ENCODE results near the gene KATNB1. TPM values are rescaled to one million over a fixed set of nuclear protein-coding genes. Genes with fewer than 3 reads are reported as not detected.
A peak's percentile ranks its signal among the peaks of the same experiment; 100 is the strongest.

Gene KATNB1
- total and polyA plus RNA-seq, 10 donors, result 10.6 to 23.1 (median 17.0) TPM

DNA sequence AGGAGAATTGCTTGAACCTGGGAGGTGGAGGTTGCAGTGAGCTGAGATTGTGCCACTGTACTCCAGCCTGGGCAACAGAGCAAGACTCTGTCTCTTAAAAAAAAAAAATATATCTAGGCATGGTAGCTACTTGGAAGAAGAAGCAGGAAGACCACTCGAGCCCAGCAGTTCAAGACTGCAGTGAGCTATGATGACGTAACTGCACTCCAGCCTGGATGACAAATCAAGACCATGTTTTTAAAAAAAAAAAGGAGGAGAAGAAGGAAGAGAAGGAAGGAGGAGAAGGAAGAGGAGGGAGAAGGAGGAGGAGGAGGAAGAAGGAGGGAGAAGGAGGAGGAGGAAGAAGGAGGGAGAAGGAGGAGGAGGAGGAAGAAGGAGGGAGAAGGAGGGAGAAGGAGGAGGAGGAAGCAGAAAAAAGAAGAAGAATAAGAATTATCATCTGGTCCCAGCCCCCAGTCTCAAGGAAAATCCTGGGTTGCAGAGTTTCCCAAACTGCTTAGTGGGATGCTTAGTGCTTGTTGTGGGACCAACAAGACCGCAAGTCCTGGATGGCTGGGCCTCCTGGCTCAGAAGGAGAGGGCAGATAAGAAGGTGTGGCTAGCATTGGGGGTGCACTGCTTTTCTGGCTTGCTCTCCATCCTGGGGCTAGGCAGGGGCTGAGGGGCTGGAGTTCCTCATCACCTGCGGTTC lies 44.6 kb upstream of the KATNB1 start:
- intact Hi-C loops (cut with DNase I; ENCODE audit: low total_unique reads), result no loop called here
- Histone ChIP-seq H3K36me3 (peaks cover 0 to 19% (median 0%) of the 10 kb centered on the region in 6 donors), H3K27me3 (replicated peaks in 1 of 7) (no peaks in the 10 kb centered on the region), H3K27ac (peak overlapping the region in 6 of 8 donors; percentile 43 to 89 (median 80)), H3K4me1 (peaks cover 0 to 77% (median 29%) of the 10 kb centered on the region in 6 donors), H3K4me3 (peak overlapping the region in 1 of 8 donors; percentile 45), H3K9me3 (no peaks in the 10 kb centered on the region)
- whole genome bisulfite sequencing, 5 donors, result 43 to 66% (median 52%) methylated on average over 4 of the region's 4 CpGs
- TF ChIP-seq, protein P1, sequence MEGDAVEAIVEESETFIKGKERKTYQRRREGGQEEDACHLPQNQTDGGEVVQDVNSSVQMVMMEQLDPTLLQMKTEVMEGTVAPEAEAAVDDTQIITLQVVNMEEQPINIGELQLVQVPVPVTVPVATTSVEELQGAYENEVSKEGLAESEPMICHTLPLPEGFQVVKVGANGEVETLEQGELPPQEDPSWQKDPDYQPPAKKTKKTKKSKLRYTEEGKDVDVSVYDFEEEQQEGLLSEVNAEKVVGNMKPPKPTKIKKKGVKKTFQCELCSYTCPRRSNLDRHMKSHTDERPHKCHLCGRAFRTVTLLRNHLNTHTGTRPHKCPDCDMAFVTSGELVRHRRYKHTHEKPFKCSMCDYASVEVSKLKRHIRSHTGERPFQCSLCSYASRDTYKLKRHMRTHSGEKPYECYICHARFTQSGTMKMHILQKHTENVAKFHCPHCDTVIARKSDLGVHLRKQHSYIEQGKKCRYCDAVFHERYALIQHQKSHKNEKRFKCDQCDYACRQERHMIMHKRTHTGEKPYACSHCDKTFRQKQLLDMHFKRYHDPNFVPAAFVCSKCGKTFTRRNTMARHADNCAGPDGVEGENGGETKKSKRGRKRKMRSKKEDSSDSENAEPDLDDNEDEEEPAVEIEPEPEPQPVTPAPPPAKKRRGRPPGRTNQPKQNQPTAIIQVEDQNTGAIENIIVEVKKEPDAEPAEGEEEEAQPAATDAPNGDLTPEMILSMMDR (IDR thresholded peaks at IDR 0.05 in 8 of 11, conservative IDR thresholded peaks at IDR 0.05 in 3 of 11), result no peak
- TF ChIP-seq POLR2A (IDR thresholded peaks at IDR 0.05), result no peak
- TF ChIP-seq POLR2AphosphoS5 (IDR thresholded peaks at IDR 0.05), result no peak
- peak; percentile 71 for DNase-seq

DNA sequence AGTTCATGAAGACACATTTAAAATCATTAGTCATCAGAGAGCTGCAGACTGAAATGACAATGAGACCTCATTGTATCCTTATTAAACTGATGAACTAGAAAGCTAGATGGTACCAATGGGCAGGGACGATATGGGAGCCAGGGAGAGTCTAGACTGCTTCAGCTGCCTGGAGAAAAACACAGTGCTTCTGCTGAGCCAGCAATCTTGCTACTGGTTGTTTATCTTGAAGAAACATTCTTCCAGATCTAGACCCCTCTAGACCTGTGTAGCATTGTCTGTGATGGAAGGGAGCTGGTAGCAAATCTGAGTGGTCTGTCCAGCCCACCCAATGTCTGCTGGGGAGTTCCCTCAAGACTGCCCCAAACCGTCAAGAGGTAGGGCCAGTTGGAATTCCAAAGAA lies 42.9 kb upstream of the KATNB1 start:
- Histone ChIP-seq H3K4me1 (peaks cover 0 to 62% (median 29%) of the 10 kb centered on the region in 6 donors), H3K27ac (no peak overlapping the region), H3K4me3 (no peak overlapping the region), H3K9me3 (no peaks in the 10 kb centered on the region), H3K27me3 (replicated peaks in 1 of 7) (no peaks in the 10 kb centered on the region), H3K36me3 (peaks cover 0 to 10% (median 0%) of the 10 kb centered on the region in 6 donors)
- intact Hi-C loops (cut with DNase I; ENCODE audit: low total_unique reads), result no loop called here
- 59 to 85% (median 72%) methylated on average over 2 of the region's 2 CpGs for WGBS, 5 donors
- no peak for DNase-seq
- TF ChIP-seq POLR2AphosphoS5 (IDR thresholded peaks at IDR 0.05) (no peak), POLR2A (IDR thresholded peaks at IDR 0.05) (no peak)
- TF ChIP-seq, protein P1 (IDR thresholded peaks at IDR 0.05 in 8 of 11, conservative IDR thresholded peaks at IDR 0.05 in 3 of 11), result no peak

DNA sequence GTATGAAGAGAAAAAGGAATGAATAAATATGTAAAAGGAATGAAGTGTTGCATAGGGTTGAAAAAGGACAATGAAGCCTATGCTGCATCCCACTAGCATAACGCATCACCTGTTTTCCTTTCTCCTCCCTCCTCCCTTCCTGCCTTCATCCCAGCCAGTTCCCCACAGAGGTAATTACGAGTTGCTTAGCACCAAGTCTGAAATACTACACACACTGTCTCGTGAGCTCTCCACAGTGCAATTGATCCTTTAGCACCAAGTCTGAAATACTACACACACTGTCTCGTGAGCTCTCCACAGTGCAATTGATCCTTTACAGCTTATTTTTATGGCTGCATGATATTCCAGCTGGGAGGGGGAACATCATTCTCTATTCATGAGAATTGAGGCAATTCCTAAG lies 42.0 kb upstream of the KATNB1 start:
- TF ChIP-seq POLR2A (IDR thresholded peaks at IDR 0.05) (no peak), POLR2AphosphoS5 (IDR thresholded peaks at IDR 0.05) (no peak)
- TF ChIP-seq, protein P1 (IDR thresholded peaks at IDR 0.05 in 8 of 11, conservative IDR thresholded peaks at IDR 0.05 in 3 of 11), result no peak
- no peaks in the 10 kb centered on the region for H3K9me3 ChIP-seq
- H3K36me3 ChIP-seq, result peaks cover 0 to 6% (median 0%) of the 10 kb centered on the region in 6 donors
- no peaks in the 10 kb centered on the region for H3K27me3 ChIP-seq (replicated peaks in 1 of 7)
- 67 to 86% (median 74%) methylated on average over 4 of the region's 4 CpGs for WGBS, 5 donors
- peaks cover 0 to 52% (median 29%) of the 10 kb centered on the region in 6 donors for H3K4me1 ChIP-seq
- H3K4me3 ChIP-seq, result no peak overlapping the region
- DNase-seq, result no peak
- intact Hi-C loops (cut with DNase I; ENCODE audit: low total_unique reads), result no loop called here
- peak overlapping the region in 2 of 8 donors; percentile 76 to 83 for H3K27ac ChIP-seq

DNA sequence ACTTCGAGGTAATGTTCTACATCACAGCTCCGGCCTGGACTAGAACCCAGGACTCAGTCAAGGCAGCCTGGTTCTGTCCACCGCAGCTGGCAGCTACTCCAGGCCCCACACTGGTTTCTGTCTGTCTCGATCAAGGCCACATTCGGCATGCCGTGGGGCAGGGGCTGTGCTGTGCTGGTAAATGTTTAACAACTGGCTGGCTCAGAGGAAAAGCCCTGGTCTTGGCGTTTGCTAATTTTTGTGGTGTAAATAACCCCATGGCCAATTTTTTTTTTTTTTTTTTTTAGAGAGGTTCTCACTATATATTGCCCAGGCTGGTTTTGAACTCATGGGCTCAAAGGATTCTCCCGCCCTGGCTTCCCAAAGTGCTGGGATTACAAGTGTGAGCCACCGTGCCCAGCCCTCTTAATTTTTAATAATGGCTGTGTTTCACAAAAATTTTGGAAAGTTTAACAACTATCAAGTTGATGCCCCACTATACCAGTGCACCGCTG lies 41.3 kb upstream of the KATNB1 start:
- no peak for DNase-seq
- intact Hi-C loops (cut with DNase I; ENCODE audit: low total_unique reads), result no loop called here
- H3K27me3 ChIP-seq (replicated peaks in 1 of 7), result no peaks in the 10 kb centered on the region
- WGBS, 5 donors, result 61 to 70% (median 65%) methylated on average over 10 of the region's 10 CpGs
- TF ChIP-seq POLR2A (IDR thresholded peaks at IDR 0.05) (no peak), POLR2AphosphoS5 (IDR thresholded peaks at IDR 0.05) (no peak)
- TF ChIP-seq, protein P1 (IDR thresholded peaks at IDR 0.05 in 8 of 11, conservative IDR thresholded peaks at IDR 0.05 in 3 of 11), result no peak
- H3K4me1 ChIP-seq, result peaks cover 0 to 45% (median 27%) of the 10 kb centered on the region in 6 donors
- peak overlapping the region in 3 of 8 donors; percentile 29 to 66 (median 38) for H3K4me3 ChIP-seq
- no peaks in the 10 kb centered on the region for H3K36me3 ChIP-seq
- H3K9me3 ChIP-seq, result no peaks in the 10 kb centered on the region
- peak overlapping the region in 4 of 8 donors; percentile 47 to 83 (median 73) for H3K27ac ChIP-seq

Data from spleen (tissue), 11 donors.